ENCODE measurements around the gene PRPF39. TPM values are rescaled to one million over a fixed set of nuclear protein-coding genes. Genes with fewer than 3 reads are reported as not detected.

PRPF39 gene
- total and polyA plus RNA-seq, 8 donors: 7.5 to 148 (median 31.8) TPM

DNA sequence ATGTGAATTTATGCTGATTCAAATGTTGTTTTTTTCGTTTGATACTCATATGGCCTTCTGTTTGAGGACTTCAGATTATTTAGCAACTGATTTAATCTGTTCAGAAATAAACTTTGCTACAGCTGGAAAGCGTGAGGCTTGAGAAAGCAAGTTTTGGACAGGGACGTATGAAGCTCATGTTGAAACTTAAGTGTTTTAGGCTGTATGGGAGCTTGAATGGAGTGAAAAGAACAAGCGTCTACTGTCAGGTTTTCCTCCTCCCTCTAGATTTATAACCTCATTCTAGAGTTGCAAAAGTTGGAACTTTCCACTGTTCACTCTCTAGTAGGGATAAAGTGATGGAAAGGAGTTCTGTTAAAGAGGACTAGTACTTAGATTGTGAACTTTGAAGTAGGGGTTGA is 1.0 kb downstream of the PRPF39 start:
- intact Hi-C loops (cut with DNase I; ENCODE audit: low total_unique reads): no loop called here
- WGBS, 5 donors: 0 to 4% (median 1%) methylated on average over 4 of the region's 4 CpGs
- Histone ChIP-seq H3K4me3 (peak overlapping the region; percentile 71 to 80 (median 74)), H3K27ac (peak overlapping the region in 4 of 5 donors; percentile 88 to 92 (median 90)), H3K9me3 (no peaks in the 10 kb centered on the region), H3K36me3 (no peaks in the 10 kb centered on the region), H3K27me3 (no peaks in the 10 kb centered on the region), H3K4me1 (peaks cover 23 to 63% (median 47%) of the 10 kb centered on the region in 4 donors)
- TF ChIP-seq POLR2AphosphoS5 (IDR thresholded peaks at IDR 0.05): no peak
- no peak for TF ChIP-seq EP300 (IDR thresholded peaks at IDR 0.05)
- no peak for TF ChIP-seq POLR2A (IDR thresholded peaks at IDR 0.05)
- TF ChIP-seq, protein P1, sequence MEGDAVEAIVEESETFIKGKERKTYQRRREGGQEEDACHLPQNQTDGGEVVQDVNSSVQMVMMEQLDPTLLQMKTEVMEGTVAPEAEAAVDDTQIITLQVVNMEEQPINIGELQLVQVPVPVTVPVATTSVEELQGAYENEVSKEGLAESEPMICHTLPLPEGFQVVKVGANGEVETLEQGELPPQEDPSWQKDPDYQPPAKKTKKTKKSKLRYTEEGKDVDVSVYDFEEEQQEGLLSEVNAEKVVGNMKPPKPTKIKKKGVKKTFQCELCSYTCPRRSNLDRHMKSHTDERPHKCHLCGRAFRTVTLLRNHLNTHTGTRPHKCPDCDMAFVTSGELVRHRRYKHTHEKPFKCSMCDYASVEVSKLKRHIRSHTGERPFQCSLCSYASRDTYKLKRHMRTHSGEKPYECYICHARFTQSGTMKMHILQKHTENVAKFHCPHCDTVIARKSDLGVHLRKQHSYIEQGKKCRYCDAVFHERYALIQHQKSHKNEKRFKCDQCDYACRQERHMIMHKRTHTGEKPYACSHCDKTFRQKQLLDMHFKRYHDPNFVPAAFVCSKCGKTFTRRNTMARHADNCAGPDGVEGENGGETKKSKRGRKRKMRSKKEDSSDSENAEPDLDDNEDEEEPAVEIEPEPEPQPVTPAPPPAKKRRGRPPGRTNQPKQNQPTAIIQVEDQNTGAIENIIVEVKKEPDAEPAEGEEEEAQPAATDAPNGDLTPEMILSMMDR (IDR thresholded peaks at IDR 0.05): no peak
- DNase-seq: peak in 1 of 2 donors; percentile 37

DNA sequence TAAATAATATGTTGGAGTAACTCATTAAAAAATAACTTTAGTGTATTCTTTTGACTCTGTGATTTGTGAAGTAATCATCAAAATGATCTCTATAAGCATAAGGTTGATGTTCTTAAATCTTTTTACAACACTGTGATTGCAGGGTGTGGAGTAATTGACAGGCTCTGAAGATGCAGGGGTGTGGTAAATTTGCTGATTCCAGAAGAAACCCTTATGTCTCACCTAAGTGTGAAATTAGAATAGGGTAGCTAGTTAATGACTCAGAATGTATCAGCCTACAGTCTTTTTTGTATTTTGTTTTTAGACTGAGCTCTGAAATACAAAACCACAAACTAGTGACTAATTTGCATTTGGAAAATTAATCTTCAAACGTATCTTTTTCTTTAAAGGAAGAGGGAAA is 5.9 kb downstream of the PRPF39 start:
- DNase-seq: no peak
- no peak for TF ChIP-seq POLR2AphosphoS5 (IDR thresholded peaks at IDR 0.05)
- H3K9me3 ChIP-seq: no peaks in the 10 kb centered on the region
- WGBS, 5 donors: 30 to 45% (median 38%) methylated on average over 1 of the region's 1 CpG
- H3K27me3 ChIP-seq: no peaks in the 10 kb centered on the region
- peaks cover 20 to 68% (median 46%) of the 10 kb centered on the region in 4 donors for H3K4me1 ChIP-seq
- H3K36me3 ChIP-seq: no peaks in the 10 kb centered on the region
- no peak overlapping the region for H3K27ac ChIP-seq
- intact Hi-C loops (cut with DNase I; ENCODE audit: low total_unique reads): no loop called here
- H3K4me3 ChIP-seq: no peak overlapping the region

DNA sequence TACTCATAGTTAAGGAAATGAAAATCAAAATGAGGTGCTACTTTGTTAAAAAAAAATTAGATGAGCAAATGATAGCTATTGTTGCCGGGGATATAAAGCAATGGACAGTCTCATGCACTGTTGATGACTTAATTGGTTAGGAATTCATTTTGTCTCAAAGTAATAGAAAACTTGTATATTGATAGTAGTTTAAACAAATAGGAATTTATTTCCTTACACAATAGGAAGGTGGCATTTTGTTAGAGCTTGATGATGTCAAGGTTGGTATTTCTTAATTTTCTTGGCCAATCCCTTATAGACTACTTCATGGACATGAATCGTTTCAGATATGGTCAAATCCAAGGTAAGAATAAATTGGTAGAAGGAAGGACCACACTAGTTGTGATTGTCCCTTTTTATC is 7.8 kb downstream of the PRPF39 start:
- TF ChIP-seq EP300 (IDR thresholded peaks at IDR 0.05): no peak
- no peak for TF ChIP-seq POLR2AphosphoS5 (IDR thresholded peaks at IDR 0.05)
- TF ChIP-seq, protein P1 (IDR thresholded peaks at IDR 0.05): no peak
- TF ChIP-seq POLR2A (IDR thresholded peaks at IDR 0.05): no peak
- H3K27me3 ChIP-seq: no peaks in the 10 kb centered on the region
- 86 to 96% (median 90%) methylated on average over 2 of the region's 2 CpGs for WGBS, 5 donors
- no peak overlapping the region for H3K4me3 ChIP-seq
- DNase-seq: no peak
- intact Hi-C loops (cut with DNase I; ENCODE audit: low total_unique reads): no loop called here
- H3K9me3 ChIP-seq: no peaks in the 10 kb centered on the region
- H3K4me1 ChIP-seq: peaks cover 5 to 49% (median 29%) of the 10 kb centered on the region in 4 donors
- H3K27ac ChIP-seq: no peak overlapping the region
- peaks cover 15 to 19% (median 17%) of the 10 kb centered on the region in 4 donors for H3K36me3 ChIP-seq

DNA sequence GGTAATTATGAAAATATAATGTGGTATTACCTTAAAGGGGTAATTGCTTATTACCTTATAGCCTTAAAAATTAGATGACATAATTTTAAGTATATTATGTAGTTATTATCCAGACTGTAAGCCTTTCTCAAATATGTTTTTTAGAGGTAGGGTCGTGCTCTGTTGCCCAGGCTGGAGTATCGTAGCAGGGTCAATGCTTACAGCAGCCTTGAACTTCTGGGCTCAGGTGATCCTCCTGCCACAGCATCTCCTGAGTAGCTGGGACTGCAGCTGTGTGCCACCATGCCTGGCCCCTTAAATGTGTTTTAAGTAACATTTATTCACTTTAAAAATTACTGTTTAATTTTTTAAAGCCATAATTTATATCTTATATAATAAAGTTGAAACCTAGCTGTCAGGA is 10.4 kb downstream of the PRPF39 start:
- no peak overlapping the region for H3K4me3 ChIP-seq
- intact Hi-C loops (cut with DNase I; ENCODE audit: low total_unique reads): no loop called here
- no peak for TF ChIP-seq EP300 (IDR thresholded peaks at IDR 0.05)
- TF ChIP-seq POLR2A (IDR thresholded peaks at IDR 0.05): no peak
- H3K9me3 ChIP-seq: no peaks in the 10 kb centered on the region
- peaks cover 15 to 44% (median 43%) of the 10 kb centered on the region in 4 donors for H3K36me3 ChIP-seq
- peaks cover 0 to 25% (median 12%) of the 10 kb centered on the region in 4 donors for H3K4me1 ChIP-seq
- H3K27ac ChIP-seq: no peak overlapping the region
- no peaks in the 10 kb centered on the region for H3K27me3 ChIP-seq
- 94 to 97% (median 97%) methylated on average over 2 of the region's 2 CpGs for WGBS, 5 donors
- no peak for DNase-seq

DNA sequence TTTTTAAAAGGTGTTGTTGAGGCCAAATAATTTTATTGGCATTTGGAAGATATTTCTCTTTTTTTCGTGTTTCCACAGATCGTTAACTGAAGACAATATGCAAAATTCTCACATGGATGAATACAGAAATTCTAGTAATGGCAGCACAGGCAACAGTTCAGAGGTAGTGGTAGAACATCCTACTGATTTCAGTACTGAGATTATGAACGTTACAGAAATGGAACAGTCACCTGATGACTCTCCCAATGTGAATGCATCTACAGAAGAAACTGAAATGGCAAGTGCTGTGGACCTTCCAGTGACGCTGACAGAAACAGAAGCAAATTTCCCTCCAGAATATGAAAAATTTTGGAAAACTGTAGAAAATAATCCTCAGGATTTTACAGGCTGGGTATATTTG is 11.2 kb downstream of the PRPF39 start:
- H3K27me3 ChIP-seq: no peaks in the 10 kb centered on the region
- WGBS, 5 donors: 88 to 95% (median 93%) methylated on average over 4 of the region's 4 CpGs
- H3K4me1 ChIP-seq: peaks cover 0 to 16% (median 7%) of the 10 kb centered on the region in 4 donors
- H3K4me3 ChIP-seq: no peak overlapping the region
- H3K27ac ChIP-seq: no peak overlapping the region
- intact Hi-C loops (cut with DNase I; ENCODE audit: low total_unique reads): no loop called here
- no peak for DNase-seq
- H3K9me3 ChIP-seq: no peaks in the 10 kb centered on the region
- peaks cover 19 to 53% (median 51%) of the 10 kb centered on the region in 4 donors for H3K36me3 ChIP-seq
- TF ChIP-seq POLR2AphosphoS5 (IDR thresholded peaks at IDR 0.05) (no peak), EP300 (IDR thresholded peaks at IDR 0.05) (no peak), POLR2A (IDR thresholded peaks at IDR 0.05) (no peak)
- TF ChIP-seq, protein P1 (IDR thresholded peaks at IDR 0.05): no peak
